Fibroblast of villous mesenchyme (primary cell): Measurements from ENCODE around the gene CAPN8. TPM values are rescaled to one million over a fixed set of nuclear protein-coding genes. Genes with fewer than 3 reads are reported as not detected.

ENCODE experiments used
- DNase-seq: peaks from one replicate; pipeline ENCODE4 v3.0.0-alpha.2; 2010; ENCODE audit warnings: low read depth
- H3K4me3 ChIP-seq: 2 replicates; pipeline ENCODE4 v1.5.1; 2011; ENCODE audit warnings: low read depth, mild to moderate bottlenecking, low read length
- CTCF ChIP-seq: IDR thresholded peaks from 2 replicates; pipeline ENCODE4 v1.5.1; 2012; ENCODE audit warnings: low read depth, mild to moderate bottlenecking, low read length; ENCODE audit not compliant: insufficient read depth
- total RNA-seq: library from RNA; depleted of rRNA; stranded (reverse); fragments of >200 nt; gene quantifications from 2 replicates; pipeline ENCODE4 v1.2.3, GENCODE V29; 2012

The CAPN8 gene
- not detected in 2 replicates for total RNA-seq

GRCh38 chr1:223665592-223666312, at the start of gene CAPN8:
Gene CAPN8 (minus strand): TSS chr1:223665701. CDS start chr1:223665646, 55 bp downstream.
- TF ChIP-seq CTCF = no peak
- DNase-seq = no peak

GRCh38 chr1:223714849-223715603, 49.5 kb upstream of the CAPN8 start:
- peak; percentile 97 for DNase-seq
- no peak for TF ChIP-seq CTCF
- H3K4me3 ChIP-seq = peak overlapping the region; percentile 87

More at GRCh38 chr1:223665592-223666312, at the start of gene CAPN8:
- H3K4me3 ChIP-seq = no peak within 1 kb of the TSS

- no peak for TF ChIP-seq CTCF
- DNase-seq = no peak
- peak overlapping the region; percentile 87 for H3K4me3 ChIP-seq
Measured at GRCh38 chr1:223714421-223714724, 48.9 kb upstream of the CAPN8 start.

DNA sequence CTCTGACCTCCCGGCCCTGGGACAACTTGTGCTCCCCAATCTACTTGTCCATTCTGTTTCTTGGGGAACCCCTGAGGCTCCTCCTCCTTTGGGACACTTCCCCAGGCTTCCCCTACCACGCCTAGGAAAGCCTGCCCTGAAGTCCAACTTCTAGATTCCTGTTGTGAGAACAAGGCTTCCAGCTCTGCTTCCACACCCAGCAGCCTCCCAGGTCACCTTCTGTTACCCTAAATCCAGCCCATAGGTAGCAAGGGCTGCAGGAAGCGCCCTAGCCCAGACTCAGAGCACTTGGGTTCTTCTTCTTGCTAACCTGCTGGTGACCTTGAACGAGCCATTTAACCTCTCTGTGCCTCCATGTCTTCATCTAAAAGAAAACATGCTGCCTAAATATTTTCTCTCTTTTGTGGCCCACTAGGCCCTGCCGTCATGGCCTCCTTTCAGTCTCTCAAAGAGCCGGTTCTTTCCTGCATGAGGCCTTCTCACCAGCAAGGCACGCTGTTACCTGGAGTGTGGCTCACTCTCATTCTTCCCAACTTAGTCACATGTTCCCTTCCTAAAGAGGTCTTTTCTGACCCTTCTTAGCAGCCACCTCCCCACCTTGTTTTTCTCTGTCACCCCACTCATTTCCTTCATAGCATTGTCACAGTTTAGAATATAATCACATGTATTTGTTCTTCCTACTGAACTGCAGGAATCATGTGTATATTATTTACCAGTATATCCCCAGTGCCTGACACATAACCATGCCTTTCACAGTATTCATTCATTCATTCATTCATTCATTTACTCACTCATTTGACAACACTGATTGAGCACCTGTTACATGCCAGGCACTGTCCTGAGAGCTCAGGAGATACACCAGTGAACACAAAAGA, 48.3 kb upstream of the CAPN8 start:
- DNase-seq = no peak
- TF ChIP-seq CTCF = no peak
- H3K4me3 ChIP-seq = peak overlapping the region; percentile 87

GRCh38 chr1:223712850-223713474, 47.5 kb upstream of the CAPN8 start:
- H3K4me3 ChIP-seq = peak overlapping the region; percentile 87
- DNase-seq = no peak
- TF ChIP-seq CTCF = no peak

GRCh38 chr1:223712194-223712849, 46.8 kb upstream of the CAPN8 start, which contains the start of gene CAPN2:
Gene CAPN2 (plus strand): TSS chr1:223712539. CDS start chr1:223712641, 102 bp downstream.
- peak; percentile 64 for TF ChIP-seq CTCF
- peak; percentile 87 for DNase-seq
- peak within 1 kb of the TSS; percentile 87 for H3K4me3 ChIP-seq
